Activated CD8-positive, alpha-beta memory T cell treated with anti-CD3 and anti-CD28 coated beads for 48 hours (primary cell): ENCODE data around the gene SGMS1.
"Not testable (repeated sequence)": the region's sequence is repeated elsewhere in the genome, so short reads cannot be mapped to it uniquely, and the experiment has no call there.

Experiments
- DNase-seq, 3 experiments: peaks; one replicate each; pipeline ENCODE4 v3.0.0-alpha.2; 2020; ENCODE audit warnings: low read depth in 2 of 3, low spot score in 2 of 3

SGMS1 gene

DNA sequence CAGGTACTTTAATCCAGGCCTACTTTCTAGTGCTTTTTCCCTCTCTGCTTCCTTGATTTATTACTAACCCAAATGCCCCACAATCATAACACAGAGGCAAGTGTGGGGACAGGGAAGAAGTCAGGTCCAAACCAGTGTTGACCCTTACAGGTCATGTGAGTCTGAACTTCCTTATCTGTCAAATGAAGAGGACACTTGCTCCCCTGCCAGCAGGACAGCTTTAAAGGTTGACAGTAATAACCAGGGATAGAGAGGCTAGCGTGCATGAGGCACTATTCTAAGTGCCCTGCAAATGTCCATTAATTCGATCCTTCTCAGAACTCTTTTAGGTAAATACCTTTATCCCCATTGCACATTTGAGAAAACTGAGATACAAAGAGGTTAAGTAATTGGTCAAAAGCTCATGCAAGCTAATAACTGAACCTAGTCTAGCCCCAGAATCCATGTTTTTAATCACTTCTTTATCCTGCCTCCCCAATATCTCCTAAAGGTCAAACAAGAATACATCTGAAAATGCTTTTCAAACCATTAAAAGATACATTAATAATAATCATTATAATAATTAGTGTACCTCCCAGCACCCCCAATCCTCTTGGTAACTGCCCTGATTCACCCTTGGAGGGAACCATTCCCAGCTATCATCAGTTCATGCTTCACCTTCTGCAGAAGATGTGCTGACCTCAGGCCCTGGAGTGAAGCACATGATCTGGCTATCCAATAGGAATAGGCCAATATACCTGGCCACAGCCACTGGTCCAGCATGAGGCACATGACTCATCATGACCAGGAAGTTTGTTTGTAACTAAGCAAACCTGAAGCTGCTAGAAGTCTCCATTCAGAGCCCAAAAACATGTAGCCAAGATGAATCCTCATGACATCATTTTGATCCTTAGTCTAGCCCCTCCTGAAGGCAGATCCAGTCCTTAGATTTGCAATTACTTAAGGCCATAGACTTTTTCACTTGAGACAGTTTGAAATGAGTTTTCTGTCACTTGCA, 40.7 kb downstream of the SGMS1 start:
- DNase-seq, result no peak

DNA sequence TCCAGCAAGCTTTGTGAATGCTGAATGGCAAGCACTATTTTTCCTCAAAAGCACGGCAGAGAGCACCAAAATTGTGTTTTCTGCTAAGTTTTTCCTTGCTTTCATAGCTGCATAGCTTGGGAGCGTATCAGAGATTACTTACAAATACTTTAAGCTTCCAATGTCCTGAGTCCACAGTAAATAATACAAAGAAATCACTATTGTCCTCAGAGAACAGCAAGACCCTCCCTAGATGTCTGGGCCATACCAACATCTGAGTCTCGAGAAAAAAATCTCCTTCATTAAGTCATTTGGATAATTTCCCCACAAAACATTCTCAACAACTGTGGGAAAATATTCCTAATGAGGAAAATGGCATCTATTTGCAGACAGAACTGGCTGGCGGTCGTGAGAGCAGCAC, 41.7 kb downstream of the SGMS1 start:
- no peak for DNase-seq

DNA sequence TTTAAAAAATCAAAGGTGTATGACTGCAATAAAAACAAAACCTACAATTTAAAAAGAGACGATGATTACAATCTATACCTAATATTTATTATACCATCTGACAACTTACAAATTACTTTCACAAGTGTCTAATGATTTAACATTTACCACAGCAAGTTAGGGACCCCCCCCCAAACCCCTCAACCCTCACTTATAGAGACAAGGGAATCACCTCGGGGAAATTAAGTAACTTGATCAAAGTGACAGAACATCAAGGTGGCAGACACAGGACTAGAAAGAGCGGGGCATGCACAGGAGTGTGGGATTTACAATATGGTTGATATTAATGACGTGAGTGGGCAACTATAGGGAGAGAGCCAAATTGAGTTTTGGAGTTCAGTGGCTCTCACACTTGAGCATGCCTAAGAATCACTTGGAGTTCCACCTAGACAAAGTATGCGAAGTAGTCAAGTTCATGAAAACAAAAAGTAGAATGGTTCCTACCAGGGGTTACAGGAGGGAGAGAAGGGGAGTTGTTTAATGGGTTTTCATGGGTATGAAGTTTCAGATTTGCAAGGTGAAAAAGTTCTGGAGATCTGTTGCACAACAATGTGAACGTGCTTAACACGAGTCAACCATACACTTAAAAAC, 43.4 kb downstream of the SGMS1 start:
- no peak for DNase-seq

DNA sequence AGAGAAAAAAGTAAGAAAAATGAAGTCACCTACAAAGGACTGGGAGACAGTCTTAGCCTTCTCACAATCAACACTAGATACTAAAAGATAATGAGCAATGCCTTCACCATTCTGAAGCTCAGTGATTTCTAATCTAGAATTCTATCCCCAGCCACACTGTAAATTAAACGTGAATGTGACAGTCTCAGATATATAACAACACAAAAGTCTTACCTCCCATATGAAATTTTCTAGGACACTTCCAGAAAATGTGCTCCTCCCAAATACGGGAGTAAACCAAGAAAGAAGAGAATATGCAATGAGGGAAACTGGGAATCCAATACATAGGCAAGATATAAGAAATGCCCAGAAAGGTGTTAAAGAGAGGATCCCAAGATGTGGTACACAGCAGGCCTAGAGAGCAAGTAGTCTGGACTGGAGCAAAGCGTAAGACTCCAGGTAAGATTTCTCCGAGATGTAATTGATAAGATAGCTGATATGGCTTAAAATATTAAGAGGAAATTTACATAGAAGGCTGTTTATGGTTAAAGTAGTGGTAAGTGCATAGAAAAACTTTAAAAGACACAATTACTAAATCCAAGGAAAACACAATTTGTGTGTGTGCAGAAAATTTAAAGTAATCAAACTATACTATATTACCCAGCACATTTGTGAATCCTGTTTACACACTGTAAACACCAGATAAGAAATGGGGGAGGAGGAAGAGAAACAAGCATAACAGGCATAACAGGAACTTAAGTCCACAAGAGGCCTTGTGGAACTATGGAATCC, 44.1 kb downstream of the SGMS1 start:
- DNase-seq, result no peak

DNA sequence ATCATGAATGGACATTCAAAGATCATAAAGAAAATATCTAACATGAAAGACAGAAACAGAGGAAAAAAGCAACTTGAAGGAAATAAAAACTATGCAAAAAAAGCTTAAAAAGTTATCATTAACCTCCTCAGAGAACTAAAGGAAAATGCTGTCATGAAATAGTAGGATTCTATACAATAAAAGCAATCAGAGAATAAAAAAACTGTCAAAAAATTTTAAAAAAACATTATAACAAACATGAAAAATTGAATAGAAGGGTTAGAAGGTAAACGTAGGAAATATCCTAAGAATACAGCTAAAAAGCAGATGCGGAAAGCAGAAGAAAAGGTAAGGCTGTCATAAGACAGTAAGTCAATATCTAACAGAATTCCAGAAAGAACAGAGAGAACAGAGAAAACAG, 44.8 kb downstream of the SGMS1 start:
- no peak for DNase-seq

DNA sequence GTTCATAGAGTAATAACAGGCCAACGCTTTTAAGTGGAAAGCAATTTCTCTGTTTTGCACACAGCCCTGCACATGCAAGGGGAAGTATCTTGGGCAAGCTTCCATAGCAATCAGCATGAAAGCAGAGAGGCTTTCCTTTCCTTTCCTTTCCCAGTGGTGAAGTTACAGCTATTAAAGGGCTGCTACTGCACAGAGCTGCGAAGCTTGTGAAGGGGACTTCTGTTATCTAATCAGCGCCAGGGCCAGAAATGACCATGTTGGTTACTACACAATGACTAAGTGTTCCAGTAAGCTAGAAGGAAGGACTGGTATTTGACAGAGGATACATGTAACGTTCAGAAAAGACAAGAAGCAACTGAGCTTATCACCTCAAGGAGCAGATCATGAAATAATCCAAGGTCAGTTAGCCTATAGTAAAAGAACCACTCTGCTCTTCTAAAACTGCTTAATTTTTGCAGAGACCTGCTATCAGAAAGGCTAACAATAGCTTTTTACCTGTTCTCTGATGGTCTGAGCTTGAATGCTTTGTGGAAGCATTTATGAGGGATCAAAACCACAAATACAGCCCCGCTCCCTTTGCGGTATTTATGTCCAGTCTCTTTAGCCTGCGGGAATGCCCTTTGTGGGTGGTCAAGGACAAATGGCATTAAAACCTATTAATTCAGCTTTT, 45.9 kb downstream of the SGMS1 start:
- DNase-seq, result no peak

DNA sequence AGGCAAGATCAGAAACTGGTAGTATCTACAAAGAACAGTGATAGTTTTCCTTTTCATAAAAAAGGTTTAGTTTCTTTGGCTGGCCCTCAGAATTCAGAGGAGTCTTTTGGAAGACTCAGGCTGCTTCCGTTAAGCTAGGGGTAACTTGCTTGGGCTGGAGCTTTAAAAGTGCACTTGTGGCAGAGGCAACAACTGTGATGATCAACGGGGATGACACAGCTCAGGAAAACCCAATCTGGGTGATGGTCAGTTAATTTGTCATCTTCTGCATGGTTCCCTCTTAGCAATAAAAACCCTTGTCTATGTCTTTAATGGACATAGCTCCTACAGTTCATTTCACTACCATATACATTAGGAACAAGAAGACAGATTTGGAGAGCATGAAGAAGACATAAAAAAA, 46.7 kb downstream of the SGMS1 start:
- DNase-seq, result no peak

DNA sequence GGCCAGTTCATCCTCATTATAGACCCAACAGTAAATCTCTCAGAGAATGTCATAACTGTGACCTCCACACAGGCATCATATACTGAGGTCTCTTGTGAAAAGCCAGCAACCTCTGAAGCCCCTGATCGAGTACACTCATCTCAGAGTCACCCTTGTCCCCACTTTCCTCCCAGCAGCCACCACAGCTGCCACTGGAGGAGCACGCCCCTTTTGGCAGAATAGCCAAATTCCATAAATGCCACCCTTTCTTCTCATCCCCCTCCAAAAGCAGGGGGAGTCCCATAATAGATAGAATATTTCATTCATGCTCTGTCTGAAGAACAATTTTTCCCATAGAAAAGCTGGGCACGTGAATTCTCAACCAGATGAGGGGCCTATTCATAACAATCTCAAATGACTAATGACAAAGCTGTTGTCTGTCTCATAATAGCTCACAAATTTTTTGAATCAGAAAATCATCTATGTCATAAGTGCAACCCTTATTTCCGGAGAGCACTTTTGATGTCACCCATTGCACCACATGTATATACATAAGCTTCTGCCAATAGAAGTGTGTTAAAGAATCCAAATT, 47.4 kb downstream of the SGMS1 start:
- DNase-seq, result no peak

DNA sequence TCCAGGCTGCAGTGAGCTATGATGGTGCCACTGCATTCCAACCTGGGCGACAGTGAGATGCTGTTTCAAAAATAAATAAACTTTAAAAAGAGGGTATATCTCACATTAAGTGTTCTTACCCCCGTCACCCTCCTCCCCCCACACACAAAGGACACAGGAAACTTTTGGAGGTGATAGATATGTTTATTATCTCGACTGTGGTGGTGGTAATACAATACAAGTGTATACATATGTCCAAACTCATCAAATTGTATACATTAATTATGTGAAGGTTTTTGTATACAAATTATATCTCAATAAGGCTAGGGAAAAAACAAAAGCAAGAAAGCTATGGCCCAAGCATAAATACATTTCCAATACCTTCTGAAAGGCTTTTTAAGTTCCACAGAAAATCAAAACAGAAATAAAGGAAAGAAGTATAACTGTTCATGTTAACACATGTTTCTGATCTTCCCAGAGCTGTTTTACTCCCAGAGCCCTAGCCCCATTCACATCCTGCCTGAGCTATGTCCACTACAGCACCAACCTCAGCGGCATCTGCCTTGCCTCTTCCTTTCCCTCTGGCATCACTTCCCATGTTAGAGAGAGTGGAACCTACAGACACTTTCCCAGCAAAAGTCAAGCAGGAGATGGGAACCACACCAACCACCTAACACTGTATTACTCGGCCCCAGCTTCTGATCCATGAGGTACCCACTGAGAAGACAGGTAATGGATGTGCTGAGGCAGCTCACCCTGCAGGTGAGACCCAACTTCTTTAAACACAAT, 48.1 kb downstream of the SGMS1 start:
- no peak for DNase-seq

DNA sequence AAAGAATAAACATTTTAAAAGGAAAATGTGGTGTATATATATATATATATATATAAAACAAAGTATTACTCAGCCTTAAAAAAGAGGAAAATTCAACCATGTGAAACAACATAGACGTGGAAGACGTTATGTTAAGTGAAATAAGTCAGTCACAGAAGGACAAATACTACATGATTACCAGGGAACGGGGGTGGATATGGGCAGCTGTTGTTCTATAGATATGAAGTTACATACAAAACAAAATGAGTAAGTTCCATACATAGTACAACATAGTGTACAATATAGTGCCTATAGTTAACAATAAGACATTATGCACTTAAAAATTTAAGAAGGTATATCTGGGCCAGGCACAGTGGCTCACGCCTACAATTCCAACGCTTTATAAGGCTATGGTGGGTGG, 48.8 kb downstream of the SGMS1 start:
- no peak for DNase-seq

DNA sequence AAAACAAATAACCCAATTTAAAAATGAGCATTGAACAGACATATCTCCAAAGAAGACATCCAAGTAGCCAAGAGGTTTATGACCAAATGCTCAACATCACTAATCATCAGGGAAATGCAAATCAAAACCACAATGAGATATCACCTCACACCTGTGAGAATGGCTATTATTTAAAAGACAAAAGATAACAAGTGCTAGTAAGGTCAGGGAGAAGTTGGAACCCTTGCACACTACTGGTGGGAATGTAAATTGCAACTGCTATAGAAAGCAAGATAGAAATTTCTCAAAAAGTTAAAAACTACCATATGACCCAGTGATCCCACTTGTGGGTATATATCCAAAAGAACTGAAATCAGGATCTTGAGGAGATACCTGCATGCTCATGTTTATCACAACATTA, 49.5 kb downstream of the SGMS1 start:
- DNase-seq, result no peak

DNA sequence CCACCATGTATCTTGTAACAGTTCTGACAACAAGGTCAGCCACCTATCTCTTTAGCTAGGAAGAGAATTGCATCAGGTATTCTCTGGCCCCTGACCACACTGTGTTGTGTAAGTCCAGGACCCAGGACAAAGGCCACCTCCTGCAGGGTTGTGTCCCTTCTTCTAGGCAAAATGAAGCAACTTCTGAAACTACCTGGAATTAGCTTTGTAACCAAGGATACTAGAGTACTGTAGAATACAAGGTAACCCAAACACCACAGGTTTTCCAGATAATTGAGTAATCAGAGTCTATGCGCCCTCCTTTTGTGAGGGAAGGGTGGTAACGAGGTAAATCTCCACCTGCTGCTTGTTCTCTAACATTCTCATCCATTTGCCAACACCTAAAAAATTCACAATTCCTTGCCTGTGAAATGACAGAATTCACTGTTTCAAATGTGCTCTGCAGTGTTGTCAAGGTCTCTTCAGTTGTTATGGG, 51.7 kb downstream of the SGMS1 start:
- DNase-seq, result no peak

DNA sequence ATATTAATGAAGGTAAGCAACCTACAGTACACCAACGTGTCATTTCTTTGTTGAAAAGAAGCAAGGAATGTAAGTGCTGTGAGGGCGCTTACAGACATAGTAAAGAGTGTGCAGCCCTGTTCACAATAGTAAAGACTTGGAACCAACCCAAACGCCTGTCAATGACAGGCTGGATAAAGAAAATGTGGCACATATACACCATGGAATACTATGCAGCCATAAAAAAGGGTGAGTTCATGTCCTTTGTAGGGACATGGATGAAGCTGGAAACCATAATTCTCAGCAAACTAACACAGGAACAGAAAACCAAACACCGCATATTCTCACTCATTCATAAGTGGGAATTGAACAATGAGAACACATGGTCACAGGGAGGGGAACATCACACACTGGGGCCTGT, 55.0 kb downstream of the SGMS1 start:
- not testable (repeated sequence) for DNase-seq

DNA sequence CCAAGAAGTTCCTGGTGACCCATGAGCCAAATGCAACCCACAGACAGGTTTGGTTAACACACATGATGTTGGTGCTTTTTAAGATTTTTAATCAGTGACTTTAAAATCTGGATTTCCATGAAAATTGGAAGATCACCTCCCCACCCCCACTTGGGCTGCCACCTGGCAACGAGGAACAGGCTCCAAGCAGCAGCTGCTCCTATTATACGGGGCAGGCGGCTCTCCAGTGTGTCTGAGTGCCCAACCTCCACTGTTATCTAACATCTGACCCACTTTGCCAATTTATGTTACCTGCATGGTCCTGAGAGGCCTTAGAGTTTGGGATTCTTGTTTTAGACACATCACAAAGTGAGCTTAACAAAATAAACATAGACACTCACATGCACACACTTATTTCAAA, 56.4 kb downstream of the SGMS1 start:
- DNase-seq, result no peak

DNA sequence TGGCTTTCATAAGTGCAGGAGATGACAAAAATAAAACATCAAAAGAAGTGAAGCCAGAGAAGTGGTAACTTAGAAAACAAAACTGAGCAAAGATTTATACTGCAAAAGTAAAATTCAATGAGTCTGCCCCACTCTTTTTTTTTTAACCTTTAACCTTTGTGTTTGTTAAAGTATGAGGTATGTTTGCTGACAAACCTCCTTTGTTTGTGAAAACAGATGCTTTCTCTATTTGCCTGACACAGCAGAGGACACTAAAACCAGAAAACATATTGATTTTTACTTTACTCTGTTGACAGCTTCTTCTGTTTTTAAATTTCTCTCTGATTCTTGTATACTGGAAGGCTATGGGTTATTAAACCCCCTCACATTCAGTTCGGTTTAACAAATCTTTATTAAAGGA, 57.6 kb downstream of the SGMS1 start:
- DNase-seq, result no peak

DNA sequence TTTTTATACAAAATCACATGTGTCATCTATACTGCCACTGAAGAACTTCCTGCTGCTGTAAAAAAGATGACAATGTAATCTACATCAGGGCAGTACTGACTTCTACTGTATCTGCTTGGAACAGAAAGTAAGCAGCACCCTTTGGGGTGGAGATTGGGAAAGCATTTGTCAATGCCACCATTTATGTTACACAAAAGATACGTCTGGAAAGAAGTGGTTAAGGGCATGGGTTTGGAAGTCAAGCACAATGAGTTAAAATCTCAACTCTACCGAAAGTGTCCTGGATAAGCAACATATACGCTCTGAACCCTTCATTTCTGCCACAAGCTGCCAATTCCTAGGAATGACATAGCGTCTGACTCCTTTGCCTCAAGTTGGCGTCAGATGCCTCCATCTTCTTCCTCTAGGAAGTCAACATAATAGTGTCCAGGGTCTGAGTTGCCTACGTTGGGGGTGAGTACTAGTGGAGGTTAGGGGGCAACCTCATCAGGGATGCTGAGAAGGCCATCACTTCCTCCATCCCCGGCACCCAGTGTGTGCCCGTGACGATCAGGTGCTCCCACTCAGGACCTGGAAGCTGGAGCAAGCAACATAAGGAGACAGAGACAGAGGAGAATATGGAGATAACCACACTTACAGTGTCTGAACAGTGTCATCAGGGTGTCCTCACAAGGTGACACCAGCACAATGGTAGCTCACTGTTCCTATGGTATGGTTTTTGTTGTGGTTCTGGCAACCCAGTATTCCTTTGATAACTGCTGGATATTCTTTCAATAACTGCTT, 58.3 kb downstream of the SGMS1 start:
- no peak for DNase-seq

DNA sequence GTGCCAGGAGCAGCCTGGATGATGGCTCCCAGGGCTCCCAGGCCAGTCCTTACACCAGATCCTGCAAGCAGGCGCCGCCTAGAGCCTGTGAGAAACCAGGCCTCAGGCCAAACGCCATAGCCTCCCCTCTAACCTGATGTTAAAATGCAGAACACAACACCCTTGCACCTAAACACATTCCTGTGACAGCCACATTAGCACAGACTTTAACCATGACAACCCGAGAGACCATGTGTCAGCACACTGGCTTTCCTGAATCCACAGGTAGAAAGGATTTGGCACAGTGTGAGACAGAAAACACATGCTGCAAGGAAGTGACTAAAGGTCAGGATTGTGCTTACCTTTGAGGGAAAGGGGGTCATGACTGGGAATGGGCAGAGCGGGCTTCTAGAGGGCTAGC, 59.9 kb downstream of the SGMS1 start:
- DNase-seq, result no peak

DNA sequence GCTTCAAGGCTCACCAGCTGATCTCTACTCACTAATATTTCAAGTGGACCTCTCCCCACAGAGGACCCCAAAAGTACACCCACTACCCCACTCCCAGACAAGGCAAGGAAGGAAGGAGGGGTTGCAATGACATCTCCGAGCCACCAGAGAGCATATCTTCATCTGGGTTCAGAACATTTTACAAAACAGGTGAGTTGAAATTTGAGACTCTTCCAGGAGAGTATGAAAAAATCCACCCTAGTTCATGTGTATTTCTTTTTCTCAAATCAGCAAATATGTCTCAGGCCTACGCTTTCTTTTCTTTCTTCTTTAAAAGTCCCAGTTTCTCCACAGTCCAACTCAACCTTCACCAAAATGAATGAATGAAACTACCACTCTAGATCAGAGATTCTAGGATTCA, 61.9 kb downstream of the SGMS1 start:
- DNase-seq, result no peak

DNA sequence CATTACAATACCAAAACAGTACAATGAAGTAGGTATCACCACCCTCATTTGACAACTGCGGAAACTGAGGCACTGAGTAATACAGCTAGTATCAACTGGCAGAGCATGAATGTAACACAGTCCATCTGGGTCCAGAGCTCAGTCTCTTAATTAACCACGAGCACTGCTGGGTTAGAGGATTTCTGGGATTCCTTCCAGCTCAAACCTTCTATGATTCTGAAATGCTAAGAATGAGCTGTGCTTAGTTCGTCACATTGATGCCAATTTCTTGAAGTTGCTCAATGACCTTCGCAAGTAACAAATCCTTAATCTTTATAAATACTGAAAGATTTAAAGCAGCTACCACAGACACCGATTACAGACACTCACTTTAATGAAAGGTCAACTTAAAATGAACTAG, 62.5 kb downstream of the SGMS1 start:
- no peak for DNase-seq
